Mucosa of stomach (tissue), 1 donor: ENCODE measurements around the gene PRAMEF2.
"Not testable (repeated sequence)": the region's sequence is repeated elsewhere in the genome, so short reads cannot be mapped to it uniquely, and the experiment has no call there.

Source experiments
- H3K27me3 ChIP-seq: one replicate; pipeline ENCODE4 v1.7.0; 2013; ENCODE audit warnings: mild to moderate bottlenecking, low read length; ENCODE audit not compliant: control insufficient read depth, insufficient read depth
- H3K36me3 ChIP-seq: one replicate; pipeline ENCODE4 v1.7.0; 2013; ENCODE audit warnings: low read length; ENCODE audit not compliant: control insufficient read depth, insufficient read depth
- H3K4me1 ChIP-seq: one replicate; pipeline ENCODE4 v1.7.0; 2013; ENCODE audit warnings: mild to moderate bottlenecking, low read length; ENCODE audit not compliant: control insufficient read depth, insufficient read depth
- H3K4me3 ChIP-seq: one replicate; pipeline ENCODE4 v1.7.0; 2013; ENCODE audit warnings: low read length
- H3K9ac ChIP-seq: one replicate; pipeline ENCODE4 v1.7.0; 2013; ENCODE audit warnings: mild to moderate bottlenecking, low read length, moderate library complexity
- H3K9me3 ChIP-seq: one replicate; pipeline ENCODE4 v1.7.0; 2013; ENCODE audit warnings: mild to moderate bottlenecking, low read length, moderate library complexity; ENCODE audit not compliant: control insufficient read depth
- donor health status: Pancreatic carcinoma.

Gene PRAMEF2

GRCh38 chr1:12898170-12898569 lies 41.3 kb downstream of the PRAMEF2 start, which contains the start of gene PRAMEF10:
Gene PRAMEF10, minus strand, starts transcription at chr1:12898270. Its CDS starts 2,423 bp downstream, at chr1:12895847.
- not testable (repeated sequence) for H3K4me3 ChIP-seq, H3K36me3 ChIP-seq, H3K9me3 ChIP-seq, H3K4me1 ChIP-seq, H3K9ac ChIP-seq, H3K27me3 ChIP-seq

- H3K36me3 ChIP-seq, H3K27me3 ChIP-seq, H3K4me3 ChIP-seq, H3K9me3 ChIP-seq, H3K4me1 ChIP-seq, H3K9ac ChIP-seq: not testable (repeated sequence)
These were observed 42.3 kb downstream of the PRAMEF2 start for GRCh38 chr1:12899186-12899585.

- not testable (repeated sequence) for H3K4me1 ChIP-seq, H3K36me3 ChIP-seq, H3K9ac ChIP-seq, H3K9me3 ChIP-seq, H3K27me3 ChIP-seq, H3K4me3 ChIP-seq
These were observed 47.1 kb downstream of the PRAMEF2 start for GRCh38 chr1:12903793-12904572.
